ENCODE data around the gene STARD9. TPM values are rescaled to one million over a fixed set of nuclear protein-coding genes. Genes with fewer than 3 reads are reported as not detected.

The STARD9 gene
- total and polyA plus RNA-seq, 2 of the 13 experiments (the other 11 are each of a cell fraction or from before 2014, with no cell fraction given) = 5.3 to 7.5 TPM

- CTCF ChIA-PET (ENCODE audit: low intra/inter-chr PET ratio, low total read pairs) = no interaction called here
- H3K36me3 ChIP-seq (replicated peaks in 1 of 2; ENCODE audit: control insufficient read depth in 1 of 2, insufficient read depth in 2 of 2, low read length in 2 of 2) = peaks cover 45 to 69% of the 10 kb centered on the region in 2 experiments
- POLR2A ChIA-PET = no interaction called here
Measured at GRCh38 chr15:42725331-42725903, 150.0 kb downstream of the STARD9 start.

GRCh38 chr15:42726114-42726513 is 150.7 kb downstream of the STARD9 start:
- Histone ChIP-seq H3K36me3 (replicated peaks in 1 of 2; ENCODE audit: control insufficient read depth in 1 of 2, insufficient read depth in 2 of 2, low read length in 2 of 2) (peaks cover 47 to 75% of the 10 kb centered on the region in 2 experiments), H3K9ac (ENCODE audit: insufficient read depth, low read depth, low read length) (no peak overlapping the region), H3K79me2 (ENCODE audit: insufficient read depth, low read length) (no peaks in the 10 kb centered on the region), H3K9me3 (ENCODE audit: low read length) (no peaks in the 10 kb centered on the region), H3K4me2 (ENCODE audit: low read depth, low read length) (no peak overlapping the region), H3K4me3 (replicated peaks in 1 of 3; ENCODE audit: insufficient read depth in 1 of 3, low read depth in 2 of 3, low read length in 3 of 3) (no peak overlapping the region), H4K20me1 (ENCODE audit: insufficient read depth, low read length) (no peaks in the 10 kb centered on the region), H3K4me1 (ENCODE audit: insufficient read depth, low read length) (no peaks in the 10 kb centered on the region), H3K27ac (ENCODE audit: extremely low read length, insufficient read depth, low read length) (no peak overlapping the region), H2AFZ (ENCODE audit: low read length) (no peak overlapping the region), H3K27me3 (ENCODE audit: control insufficient read depth in 1 of 2, insufficient read depth in 2 of 2, low read length in 2 of 2) (no peaks in the 10 kb centered on the region)
- intact Hi-C loops (cut with micrococcal nuclease; ENCODE audit: unreplicated experiment) (no loop called here), in situ Hi-C loops (cut with HindIII; ENCODE audit: extremely low pct_ligation_motif_present, low pct_unique_long_range_greater_than_20kb) (no loop called here)
- DNase-seq (ENCODE audit: low spot score) (no peak), FAIRE-seq (no peak), ATAC-seq (no peak)
- ChIA-PET POLR2A (no interaction called here), CTCF (ENCODE audit: low intra/inter-chr PET ratio, low total read pairs) (no interaction called here)
- BruUV-seq (replicated peaks) = no TSS peak
- TF ChIP-seq ZFP90 (CRISPR knock-in tag; IDR thresholded peaks at IDR 0.05; ENCODE audit: borderline replicate concordance) (no peak), SIN3B (IDR thresholded peaks at IDR 0.05; ENCODE audit: low read length) (no peak), TOPORS (CRISPR knock-in tag; IDR thresholded peaks at IDR 0.05) (no peak), XRCC5 (optimal IDR thresholded peaks at IDR 0.05; ENCODE audit: low read length) (no peak), ZSCAN5A (CRISPR knock-in tag; IDR thresholded peaks at IDR 0.05; ENCODE audit: borderline replicate concordance) (no peak), AGO2 (optimal IDR thresholded peaks at IDR 0.05; ENCODE audit: low read depth, low read length) (peak; percentile 51), BORCS8-MEF2B (CRISPR knock-in tag; IDR thresholded peaks at IDR 0.05) (no peak), YEATS4 (CRISPR knock-in tag; IDR thresholded peaks at IDR 0.05; ENCODE audit: borderline replicate concordance) (no peak)
- 93% methylated on average over 10 of the region's 11 CpGs for WGBS (ENCODE audit: low lambda C conversion rate)

More at GRCh38 chr15:42725331-42725903, 150.0 kb downstream of the STARD9 start:
- whole genome bisulfite sequencing (ENCODE audit: low lambda C conversion rate) = 98% methylated on average over 9 of the region's 12 CpGs
- TF ChIP-seq MAF1 (CRISPR knock-in tag; IDR thresholded peaks at IDR 0.05; ENCODE audit: borderline replicate concordance) = no peak
- TF ChIP-seq AGO2 (optimal IDR thresholded peaks at IDR 0.05; ENCODE audit: low read depth, low read length) = no peak
- TF ChIP-seq CBFB (CRISPR knock-in tag; IDR thresholded peaks at IDR 0.05) = no peak
- no peak for TF ChIP-seq ZNF670 (CRISPR knock-in tag; IDR thresholded peaks at IDR 0.05; ENCODE audit: borderline replicate concordance)
- TF ChIP-seq NFKB2 (CRISPR knock-in tag; IDR thresholded peaks at IDR 0.05; ENCODE audit: borderline replicate concordance) = no peak
- no peak for TF ChIP-seq ZNF431 (CRISPR knock-in tag; IDR thresholded peaks at IDR 0.05; ENCODE audit: borderline replicate concordance, low read depth)
- no peak for TF ChIP-seq HIVEP1 (CRISPR knock-in tag; IDR thresholded peaks at IDR 0.05)
- TF ChIP-seq NBN (conservative IDR thresholded peaks at IDR 0.05) = no peak
- no peak for TF ChIP-seq ZNF569 (CRISPR knock-in tag; IDR thresholded peaks at IDR 0.05; ENCODE audit: borderline replicate concordance)
- no peak for TF ChIP-seq STAT5B (CRISPR knock-in tag; IDR thresholded peaks at IDR 0.05)
- no peak for TF ChIP-seq NCOA5 (CRISPR knock-in tag; IDR thresholded peaks at IDR 0.05)
- no peak for TF ChIP-seq SMAD9 (CRISPR knock-in tag; IDR thresholded peaks at IDR 0.05)
- TF ChIP-seq DNMT1 (CRISPR knock-in tag; IDR thresholded peaks at IDR 0.05) = no peak
- no peaks in the 10 kb centered on the region for H3K79me2 ChIP-seq (ENCODE audit: insufficient read depth, low read length)
- DNase-seq (ENCODE audit: low spot score) (no peak), ATAC-seq (no peak), FAIRE-seq (no peak)
- H2AFZ ChIP-seq (ENCODE audit: low read length) = no peak overlapping the region
- intact Hi-C loops (cut with micrococcal nuclease; ENCODE audit: unreplicated experiment) = no loop called here
- H3K9ac ChIP-seq (ENCODE audit: insufficient read depth, low read depth, low read length) = no peak overlapping the region
- H3K4me1 ChIP-seq (ENCODE audit: insufficient read depth, low read length) = peaks cover 2% of the 10 kb centered on the region; the same call in 1 of the 2 replicates
- in situ Hi-C loops (cut with HindIII; ENCODE audit: extremely low pct_ligation_motif_present, low pct_unique_long_range_greater_than_20kb) = no loop called here
- H3K27ac ChIP-seq (ENCODE audit: extremely low read length, insufficient read depth, low read length) = no peak overlapping the region
- H4K20me1 ChIP-seq (ENCODE audit: insufficient read depth, low read length) = no peaks in the 10 kb centered on the region
- no peak overlapping the region for H3K4me3 ChIP-seq (replicated peaks in 1 of 3; ENCODE audit: insufficient read depth in 1 of 3, low read depth in 2 of 3, low read length in 3 of 3)
- BruUV-seq (replicated peaks) = no TSS peak
- no peak overlapping the region for H3K4me2 ChIP-seq (ENCODE audit: low read depth, low read length)
- no peaks in the 10 kb centered on the region for H3K27me3 ChIP-seq (ENCODE audit: control insufficient read depth in 1 of 2, insufficient read depth in 2 of 2, low read length in 2 of 2)
- H3K9me3 ChIP-seq (ENCODE audit: low read length) = no peaks in the 10 kb centered on the region
